Skin of body (tissue), 2 donors: Measurements from ENCODE around the gene HPS5. TPM values are rescaled to one million over a fixed set of nuclear protein-coding genes. Genes with fewer than 3 reads are reported as not detected.
A peak's percentile ranks its signal among the peaks of the same experiment; 100 is the strongest.
"Not testable (repeated sequence)": the region's sequence is repeated elsewhere in the genome, so short reads cannot be mapped to it uniquely, and the experiment has no call there.

Source experiments
- DNase-seq: peaks from one replicate; lab custom pipeline; 2025; lab: John Stamatoyannopoulos, UW
- total RNA-seq: library from RNA; depleted of rRNA; stranded (reverse); fragments of >200 nt; gene quantifications from one replicate; pipeline ENCODE4 v1.2.3, GENCODE V29; 2014

Gene HPS5
- total RNA-seq = 32.8 TPM

DNA sequence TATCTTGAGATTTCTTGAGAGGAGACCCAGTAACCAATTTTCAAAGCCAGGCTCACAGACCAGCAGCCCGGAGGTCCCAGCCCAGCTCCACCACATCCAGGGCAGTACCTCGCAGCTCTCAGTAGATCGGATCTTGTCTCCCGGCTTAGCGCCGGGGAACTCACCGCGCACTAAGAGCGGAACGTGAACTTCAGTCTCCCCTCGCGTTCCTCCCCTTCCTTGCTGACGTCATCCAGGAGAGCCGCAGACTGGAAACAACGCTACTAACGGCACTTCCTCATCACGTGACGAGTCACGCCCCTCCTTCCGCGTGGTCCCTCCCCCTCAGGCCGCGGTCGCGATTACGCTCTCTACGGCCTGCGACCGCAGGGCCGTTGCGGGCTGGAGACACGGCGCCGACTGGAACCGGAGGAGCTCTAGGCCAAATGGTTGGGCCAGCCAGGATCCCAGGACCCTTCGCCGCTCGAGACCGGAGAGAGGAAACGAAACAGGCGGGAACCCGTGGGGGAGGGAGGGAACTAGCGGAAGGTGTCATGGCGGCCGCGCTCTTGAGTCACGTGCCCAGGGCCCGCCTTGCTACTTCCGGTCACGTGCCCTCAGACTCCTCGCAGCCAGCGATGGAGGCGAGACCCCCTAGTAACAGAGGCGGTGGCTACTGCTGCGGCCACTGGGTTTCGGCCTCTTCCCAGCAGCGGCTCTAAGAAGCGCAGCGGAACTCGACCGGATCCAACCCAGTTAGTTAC is at the start of gene HPS5, which contains the start of gene GTF2H1:
Gene HPS5 (minus strand): TSS at position 172 of the 743 bp plus-strand sequence. CDS start 4,282 bp downstream, outside the sequence.
Gene GTF2H1 (plus strand): TSS at position 599 of the 743 bp plus-strand sequence. CDS start 10,508 bp downstream, outside the sequence.
- DNase-seq = peak; percentile 98

DNA sequence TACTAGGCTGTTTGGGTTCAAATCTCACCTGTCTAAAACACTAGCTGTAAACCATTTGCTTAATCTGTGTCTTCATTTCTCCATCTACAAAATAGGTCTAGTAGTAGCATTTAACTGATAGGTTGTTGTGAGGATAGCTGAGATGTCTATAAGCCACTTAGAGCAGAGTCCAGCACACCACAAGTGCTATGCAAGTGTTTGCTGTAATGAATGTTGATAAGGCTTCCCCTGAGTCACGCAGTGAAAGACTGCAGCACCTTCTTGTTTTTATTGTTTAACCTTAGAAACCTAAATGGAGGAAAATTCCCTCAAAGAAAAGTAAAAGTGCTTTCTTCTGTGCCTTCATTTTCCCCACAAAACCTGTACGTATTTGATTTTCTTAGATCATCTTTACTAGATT is 49.3 kb upstream of the HPS5 start:
- DNase-seq = no peak

DNA sequence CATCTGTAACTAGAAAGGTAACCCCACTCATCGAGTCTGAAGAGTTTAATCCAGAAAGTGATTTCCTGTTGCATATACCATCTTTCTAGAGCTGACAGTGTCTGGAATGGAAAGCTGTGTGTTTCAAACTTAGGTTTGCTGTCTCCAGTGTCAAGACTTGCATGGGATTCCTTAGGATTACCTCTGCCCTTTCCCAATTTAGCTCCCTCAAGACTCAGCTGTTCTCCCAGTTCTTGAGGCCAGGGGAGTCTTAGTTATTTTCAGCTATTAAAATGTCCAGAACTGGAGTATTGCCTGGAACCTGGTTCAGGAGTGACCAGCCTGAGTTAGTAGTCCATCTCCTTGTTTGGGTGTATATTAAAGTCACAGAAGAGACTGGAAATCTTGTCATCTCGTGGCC is 47.5 kb upstream of the HPS5 start:
- no peak for DNase-seq

DNA sequence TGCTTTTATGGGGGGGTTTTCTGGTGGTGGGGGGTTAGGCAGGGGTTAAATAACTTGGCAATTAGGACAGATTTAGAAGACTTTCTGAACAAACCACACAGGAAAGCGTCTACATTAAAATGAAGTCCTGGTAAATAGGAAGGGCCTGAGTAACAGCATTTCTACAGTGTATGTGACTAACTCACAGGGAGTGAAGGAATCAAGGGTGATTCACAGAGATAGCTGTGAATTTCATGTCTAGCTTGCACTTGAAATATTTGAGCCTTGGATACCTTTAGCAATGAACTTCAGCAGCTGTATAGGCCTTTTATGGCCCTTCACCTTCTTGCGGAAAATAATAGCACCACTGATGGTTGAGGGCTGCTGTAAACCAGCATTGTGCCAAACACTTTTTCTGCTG is 46.3 kb upstream of the HPS5 start:
- DNase-seq = no peak

- DNase-seq = no peak
These were observed 45.5 kb upstream of the HPS5 start for GRCh38 chr11:18367431-18367830.

DNA sequence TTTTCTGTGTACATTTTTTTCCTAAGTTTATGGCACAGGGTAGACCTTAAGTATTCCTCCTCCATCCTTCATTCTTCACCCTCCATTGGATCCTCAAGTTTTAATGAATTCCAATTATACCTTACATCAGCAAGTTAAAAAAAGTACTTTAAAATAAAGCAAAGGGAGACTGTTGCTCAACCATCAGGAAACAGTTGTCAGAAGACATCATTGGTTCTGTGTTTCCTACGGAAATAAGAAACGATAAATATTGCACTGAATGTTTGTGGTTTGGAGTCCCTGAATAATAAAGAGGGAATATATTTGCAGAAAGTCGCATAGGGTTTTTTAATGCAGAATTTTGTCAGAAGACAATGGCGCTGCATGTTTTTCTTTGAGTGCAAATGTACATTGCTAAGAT is 44.3 kb upstream of the HPS5 start:
- DNase-seq = no peak

DNA sequence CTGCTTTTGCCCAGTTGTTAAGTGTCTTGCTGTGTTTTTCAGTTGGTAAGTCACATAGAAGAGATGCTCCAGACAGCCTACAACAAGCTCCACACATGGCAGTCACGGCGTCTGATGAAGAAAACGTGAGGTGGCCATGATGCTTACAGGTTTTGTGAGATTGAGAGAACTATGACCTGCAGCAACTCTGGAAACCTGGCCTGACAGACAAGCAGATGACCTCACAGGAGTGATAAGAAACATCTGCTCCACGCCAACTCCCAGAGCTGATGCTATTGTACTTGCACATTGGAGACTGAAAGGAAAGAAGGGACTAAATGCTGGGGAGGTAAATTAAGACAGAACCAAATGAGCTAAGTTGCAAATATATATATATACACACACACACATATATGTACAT is 43.8 kb upstream of the HPS5 start:
- DNase-seq = no peak

- no peak for DNase-seq
These were observed 42.6 kb upstream of the HPS5 start for GRCh38 chr11:18364495-18365073.

DNA sequence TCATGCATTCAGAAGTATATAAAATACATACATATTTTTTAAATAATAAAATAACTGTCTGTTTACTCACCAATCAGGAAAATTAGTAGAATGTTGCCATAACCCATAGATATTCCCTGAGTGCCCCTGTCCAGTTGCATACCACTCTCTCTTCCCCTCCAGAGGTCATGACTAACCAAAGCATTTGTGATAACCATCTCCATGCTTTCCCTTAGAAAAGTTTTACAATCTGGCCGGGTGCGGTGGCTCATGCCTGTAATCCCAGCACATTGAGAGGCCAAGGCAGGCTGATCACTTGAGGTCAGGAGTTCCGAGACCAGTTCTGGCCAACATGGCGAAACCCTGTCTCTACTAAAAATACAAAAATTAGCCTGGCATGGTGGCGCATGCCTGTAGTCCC is 39.2 kb upstream of the HPS5 start:
- DNase-seq = no peak

DNA sequence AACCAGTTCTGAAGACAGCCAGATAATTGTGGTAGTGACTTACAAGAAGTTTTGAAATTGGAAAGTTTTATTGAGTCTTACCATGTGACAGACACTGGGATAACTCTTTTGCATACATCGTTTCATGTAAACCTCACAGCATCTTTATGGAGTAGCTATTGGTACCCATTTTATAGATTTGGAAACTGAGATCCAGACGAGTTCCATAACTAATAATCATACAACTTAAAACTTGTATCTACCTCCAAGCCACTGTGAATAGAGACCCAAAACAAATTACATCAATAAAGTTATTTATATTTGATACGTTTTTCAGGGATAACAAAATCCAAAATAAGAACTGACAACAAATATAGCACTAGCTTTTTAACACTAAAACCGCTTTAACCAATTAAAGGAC is 36.7 kb upstream of the HPS5 start:
- DNase-seq = no peak

DNA sequence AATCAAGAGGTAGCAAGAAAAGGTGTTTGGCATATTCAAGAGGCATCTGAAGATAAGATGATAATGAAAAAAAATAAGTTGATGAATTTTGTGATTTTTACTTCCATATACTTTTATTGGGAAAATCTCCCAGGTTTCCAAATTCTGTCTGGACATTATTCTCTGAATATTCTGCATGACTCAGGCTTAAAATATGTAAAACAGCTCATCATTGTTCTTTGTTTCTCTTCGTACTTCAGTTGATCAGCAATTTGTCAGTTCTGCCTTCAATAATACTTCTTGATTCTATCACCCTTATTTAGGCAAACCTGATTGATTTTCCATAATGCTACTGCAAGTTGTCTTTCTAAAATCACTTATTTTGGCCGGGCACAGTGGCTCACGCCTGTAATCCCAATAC is 30.6 kb upstream of the HPS5 start:
- DNase-seq = no peak

GRCh38 chr11:18347471-18348125 is 25.7 kb upstream of the HPS5 start:
- DNase-seq = peak; percentile 48

- no peak for DNase-seq
These were observed 11.0 kb upstream of the HPS5 start for GRCh38 chr11:18332891-18333290.

DNA sequence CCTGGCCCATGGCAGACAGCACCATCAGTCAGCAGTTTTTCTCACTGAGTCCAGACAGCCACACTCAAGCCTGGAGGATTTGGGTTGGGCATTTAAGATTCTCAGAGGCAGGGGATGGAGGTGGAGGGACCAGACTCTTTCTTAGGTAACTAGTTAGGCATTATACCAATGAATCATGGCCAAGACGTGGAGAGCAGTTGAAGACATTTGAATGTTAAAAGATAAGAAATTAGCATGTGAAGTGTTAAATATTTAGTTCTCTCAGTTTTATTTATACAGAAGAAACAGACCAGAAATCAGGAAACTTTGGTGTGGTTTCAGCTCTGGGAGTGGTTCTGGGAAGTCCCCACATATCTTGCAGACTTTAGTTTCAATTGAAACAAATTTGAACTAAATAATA is 10.4 kb upstream of the HPS5 start:
- DNase-seq = no peak

DNA sequence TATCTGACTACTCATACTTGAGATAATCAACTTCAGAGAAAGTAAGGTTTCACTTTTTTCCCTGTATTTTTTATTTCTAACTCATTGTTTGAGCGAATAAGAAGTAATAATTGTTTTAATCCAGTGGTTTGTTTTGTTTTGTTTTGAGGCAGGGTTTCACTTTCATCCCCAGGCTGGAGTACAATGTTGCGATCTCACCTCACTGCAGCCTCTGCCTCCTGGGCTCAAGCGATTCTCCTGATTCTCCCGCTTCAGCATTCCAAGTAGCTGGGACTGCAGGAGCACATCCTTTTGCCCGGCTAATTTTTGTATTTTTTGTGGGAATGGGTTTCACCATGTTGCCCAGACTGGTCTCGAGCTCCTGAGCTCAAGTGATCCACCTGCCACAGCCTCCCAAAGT is 9.0 kb upstream of the HPS5 start:
- DNase-seq = no peak

DNA sequence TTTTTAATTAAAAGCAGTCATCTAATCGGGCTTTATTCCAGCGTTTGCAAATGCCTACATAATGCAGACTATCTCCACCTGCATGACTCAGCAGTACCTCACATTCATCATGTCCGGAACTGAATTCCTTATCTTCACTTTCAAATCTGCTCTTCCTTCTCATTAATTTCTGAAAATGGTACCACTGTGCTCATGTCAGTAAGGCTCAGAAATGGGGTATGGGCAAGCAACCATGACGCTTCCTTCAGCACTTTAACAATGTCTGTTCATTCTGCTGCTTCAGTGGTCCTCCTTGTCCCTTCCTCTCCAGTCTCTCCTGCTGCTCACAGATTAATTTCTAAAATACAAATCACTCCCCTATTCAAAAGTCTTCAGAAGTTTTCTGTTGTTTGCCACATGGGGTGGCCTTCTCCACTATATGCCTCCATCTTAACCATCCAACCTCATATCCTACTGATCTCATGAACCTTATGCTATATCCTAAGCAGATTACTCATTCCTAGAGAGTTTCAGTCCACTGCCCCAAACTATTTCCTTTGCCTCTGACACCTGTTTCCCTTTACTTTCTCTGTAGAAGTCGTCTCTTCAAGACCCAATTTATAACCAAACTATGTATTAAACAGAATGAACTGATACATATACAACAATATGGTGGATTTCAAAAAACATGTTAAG is 7.4 kb upstream of the HPS5 start:
- DNase-seq = no peak

GRCh38 chr11:18324381-18324780 is 2.4 kb upstream of the HPS5 start:
- no peak for DNase-seq

DNA sequence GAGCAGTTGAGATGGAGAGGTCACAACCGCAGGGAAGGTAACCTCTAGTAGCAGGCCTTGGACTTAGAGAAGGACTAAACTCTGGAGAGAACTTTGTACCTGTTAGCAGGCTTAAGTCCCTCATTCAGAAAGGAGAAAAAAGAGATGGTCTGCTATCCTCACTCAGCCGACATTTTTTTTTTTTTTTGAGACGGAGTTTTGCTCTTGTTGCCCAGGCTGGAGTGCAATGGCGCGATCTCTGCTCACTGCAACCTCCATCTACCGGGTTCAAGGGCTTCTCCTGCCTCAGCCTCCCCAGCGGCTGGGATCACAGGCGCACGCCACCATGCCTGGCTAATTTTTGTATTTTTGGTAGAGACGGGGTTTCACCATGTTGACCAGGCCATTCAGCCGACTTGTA is 1.9 kb upstream of the HPS5 start:
- DNase-seq = not testable (repeated sequence)

- DNase-seq = no peak
These were observed 1.1 kb upstream of the HPS5 start for GRCh38 chr11:18322818-18323570.

DNA sequence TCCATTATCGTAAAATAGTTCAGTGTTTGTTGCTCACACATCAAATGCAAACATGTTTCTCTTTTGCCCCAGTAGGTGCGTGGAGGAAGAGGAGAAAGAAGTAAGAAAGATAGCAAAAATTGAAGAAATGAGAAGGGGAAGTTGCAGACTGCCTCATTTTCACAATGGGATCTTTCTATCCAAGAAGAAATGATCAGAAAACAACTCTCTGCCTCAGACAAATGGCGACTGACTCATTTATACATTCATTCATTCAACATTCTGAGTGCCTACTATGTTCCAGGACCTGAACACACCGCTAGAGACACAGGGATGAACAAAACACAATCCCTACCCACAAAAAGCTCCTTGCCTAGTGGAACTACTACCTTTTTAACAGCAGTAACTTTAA is 367 bp downstream of the HPS5 start:
- no peak for DNase-seq

DNA sequence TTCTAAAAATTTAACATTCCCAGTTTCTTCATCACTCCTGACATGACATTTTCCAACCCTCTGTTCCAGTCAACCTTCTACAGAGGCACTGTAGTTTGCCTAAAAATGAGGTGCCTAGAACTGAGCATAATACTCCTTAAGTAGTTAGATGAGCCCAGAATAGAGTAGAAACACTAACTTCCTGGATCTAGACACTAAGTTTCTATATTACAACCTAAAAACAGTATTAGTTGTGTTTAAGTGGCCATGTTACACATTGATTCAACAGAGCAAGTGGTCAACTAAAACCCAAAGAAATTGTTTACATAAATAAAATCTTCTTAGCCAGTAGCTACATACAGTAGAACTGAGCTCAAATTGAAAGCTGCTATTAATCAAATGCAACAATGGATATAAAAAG is 1.3 kb downstream of the HPS5 start:
- DNase-seq = no peak
